HEK293T (cell line): Measurements from ENCODE around the gene CPXM1.

Experiments
- CTCF ChIA-PET: fragments of 350-600 bp; formaldehyde crosslinking; extraction: SDS; loops from one replicate; lab custom pipeline; 2021; ENCODE audit warnings: antibody characterized with exemption, inconsistent platforms; lab: Yijun Ruan, JAX
- POLR2A ChIA-PET: fragments of 350-600 bp; formaldehyde crosslinking; extraction: SDS; loops from one replicate; lab custom pipeline; 2020; ENCODE audit warnings: antibody characterized with exemption, inconsistent platforms; lab: Yijun Ruan, JAX
- DNase-seq: peaks from one replicate; pipeline ENCODE4 v3.0.0; 2012; ENCODE audit warnings: mixed read lengths; ENCODE audit errors: extremely low spot score
- ARNT ChIP-seq: fragments of 450-650 bp; IDR thresholded peaks from 2 replicates; pipeline ENCODE4 v1.6.1; 2017; ENCODE audit warnings: mild to moderate bottlenecking
- BHLHE40 ChIP-seq: fragments of 450-650 bp; IDR thresholded peaks from 2 replicates; pipeline ENCODE4 v1.6.1; 2016; ENCODE audit warnings: mild to moderate bottlenecking, moderate library complexity, borderline replicate concordance
- CTBP1 ChIP-seq: fragments of 450-650 bp; IDR thresholded peaks from 2 replicates; pipeline ENCODE4 v1.6.1; 2016; ENCODE audit warnings: borderline replicate concordance
- ELF4 ChIP-seq: fragments of 450-650 bp; IDR thresholded peaks from 2 replicates; pipeline ENCODE4 v1.6.1; 2017; ENCODE audit warnings: antibody characterized with exemption
- FOXA1 ChIP-seq: fragments of 450-650 bp; IDR thresholded peaks from 2 replicates; pipeline ENCODE4 v1.6.1; 2016; ENCODE audit warnings: mild to moderate bottlenecking
- FOXK2 ChIP-seq: fragments of 450-650 bp; IDR thresholded peaks from 2 replicates; pipeline ENCODE4 v1.6.1; 2016; ENCODE audit warnings: mild to moderate bottlenecking
- FOXM1 ChIP-seq: fragments of 450-650 bp; IDR thresholded peaks from 2 replicates; pipeline ENCODE4 v1.6.1; 2017; ENCODE audit warnings: mild to moderate bottlenecking, borderline replicate concordance
- HDGF ChIP-seq: fragments of 450-650 bp; IDR thresholded peaks from 2 replicates; pipeline ENCODE4 v1.6.1; 2017; ENCODE audit warnings: antibody characterized with exemption, borderline replicate concordance
- L3MBTL2 ChIP-seq: fragments of 450-650 bp; conservative IDR thresholded peaks from 2 replicates; pipeline ENCODE4 v1.6.1; 2016; ENCODE audit warnings: mild to moderate bottlenecking
- LEF1 ChIP-seq: fragments of 450-650 bp; IDR thresholded peaks from 2 replicates; pipeline ENCODE4 v1.6.1; 2017; ENCODE audit warnings: mild to moderate bottlenecking, borderline replicate concordance
- NFRKB ChIP-seq: fragments of 450-650 bp; IDR thresholded peaks from 2 replicates; pipeline ENCODE4 v1.6.1; 2016; ENCODE audit warnings: mild to moderate bottlenecking, moderate library complexity
- SP1 ChIP-seq: fragments of 450-650 bp; IDR thresholded peaks from 2 replicates; pipeline ENCODE4 v1.6.1; 2017
- SUZ12 ChIP-seq: fragments of 450-650 bp; IDR thresholded peaks from 2 replicates; pipeline ENCODE4 v1.6.1; 2016; ENCODE audit warnings: mild to moderate bottlenecking
- TARDBP ChIP-seq: fragments of 450-650 bp; IDR thresholded peaks from 2 replicates; pipeline ENCODE4 v1.6.1; 2016
- ZNF384 ChIP-seq: fragments of 450-650 bp; IDR thresholded peaks from 2 replicates; pipeline ENCODE4 v1.6.1; 2016
- TF ChIP-seq, protein P1 (sequence below): fragments of 450-650 bp; IDR thresholded peaks from 2 replicates; pipeline ENCODE4 v1.6.1; 2016

Gene CPXM1

GRCh38 chr20:2761885-2762284 is 38.5 kb downstream of the CPXM1 start:
- no peak for DNase-seq
- CTCF ChIA-PET, result interaction anchor here (0.9 kb wide), 1 partner anchor 239 kb away, joined by 4 read pairs; no protein-coding TSS in a partner anchor
- TF ChIP-seq L3MBTL2, result no peak
- TF ChIP-seq SP1, result no peak
- TF ChIP-seq, protein P1, sequence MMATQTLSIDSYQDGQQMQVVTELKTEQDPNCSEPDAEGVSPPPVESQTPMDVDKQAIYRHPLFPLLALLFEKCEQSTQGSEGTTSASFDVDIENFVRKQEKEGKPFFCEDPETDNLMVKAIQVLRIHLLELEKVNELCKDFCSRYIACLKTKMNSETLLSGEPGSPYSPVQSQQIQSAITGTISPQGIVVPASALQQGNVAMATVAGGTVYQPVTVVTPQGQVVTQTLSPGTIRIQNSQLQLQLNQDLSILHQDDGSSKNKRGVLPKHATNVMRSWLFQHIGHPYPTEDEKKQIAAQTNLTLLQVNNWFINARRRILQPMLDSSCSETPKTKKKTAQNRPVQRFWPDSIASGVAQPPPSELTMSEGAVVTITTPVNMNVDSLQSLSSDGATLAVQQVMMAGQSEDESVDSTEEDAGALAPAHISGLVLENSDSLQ, result no peak
- no peak for TF ChIP-seq SUZ12
- TF ChIP-seq FOXM1, result no peak
- no peak for TF ChIP-seq NFRKB
- TF ChIP-seq FOXA1, result no peak
- POLR2A ChIA-PET, result interaction anchor here (1.2 kb wide), 1 partner anchor 78 kb away, joined by 3 read pairs; no protein-coding TSS in a partner anchor

GRCh38 chr20:2760952-2761305 is 39.5 kb downstream of the CPXM1 start:
- CTCF ChIA-PET, result no interaction called here
- POLR2A ChIA-PET, result no interaction called here
- no peak for TF ChIP-seq LEF1
- TF ChIP-seq FOXK2, result no peak
- no peak for TF ChIP-seq FOXM1
- TF ChIP-seq, protein P1, result no peak
- no peak for TF ChIP-seq SP1
- TF ChIP-seq SUZ12, result no peak
- TF ChIP-seq TARDBP, result no peak
- TF ChIP-seq BHLHE40, result no peak
- TF ChIP-seq FOXA1, result no peak
- TF ChIP-seq ARNT, result no peak
- no peak for TF ChIP-seq ELF4
- TF ChIP-seq NFRKB, result no peak
- TF ChIP-seq HDGF, result no peak
- TF ChIP-seq L3MBTL2, result no peak
- no peak for DNase-seq

- ChIA-PET CTCF (no interaction called here), POLR2A (no interaction called here)
- TF ChIP-seq ARNT (no peak), LEF1 (no peak), BHLHE40 (no peak), TARDBP (no peak), ELF4 (no peak), FOXK2 (no peak), ZNF384 (no peak), NFRKB (no peak), HDGF (no peak), L3MBTL2 (no peak), FOXM1 (no peak), CTBP1 (no peak), SP1 (no peak), SUZ12 (no peak)
- TF ChIP-seq, protein P1, result no peak
- DNase-seq, result no peak
Observed at GRCh38 chr20:2760297-2760951, 40.0 kb downstream of the CPXM1 start.

GRCh38 chr20:2759603-2760296 is 40.7 kb downstream of the CPXM1 start:
- POLR2A ChIA-PET, result no interaction called here
- no peak for DNase-seq
- CTCF ChIA-PET, result no interaction called here
- TF ChIP-seq FOXK2 (no peak), TARDBP (no peak), L3MBTL2 (no peak), FOXA1 (no peak), HDGF (no peak), NFRKB (no peak), FOXM1 (no peak), ARNT (no peak), CTBP1 (no peak), SP1 (no peak), ELF4 (no peak), ZNF384 (no peak)
- TF ChIP-seq, protein P1, result no peak

- no peak for TF ChIP-seq HDGF
- TF ChIP-seq TARDBP, result no peak
- TF ChIP-seq, protein P1, result no peak
- TF ChIP-seq SP1, result no peak
- TF ChIP-seq NFRKB, result no peak
- no peak for TF ChIP-seq BHLHE40
- no peak for TF ChIP-seq ZNF384
- TF ChIP-seq FOXA1, result no peak
- no peak for TF ChIP-seq FOXK2
- TF ChIP-seq CTBP1, result no peak
- TF ChIP-seq ELF4, result no peak
- TF ChIP-seq SUZ12, result no peak
- TF ChIP-seq L3MBTL2, result no peak
- no peak for TF ChIP-seq FOXM1
- TF ChIP-seq ARNT, result no peak
- TF ChIP-seq LEF1, result no peak
- CTCF ChIA-PET, result no interaction called here
- no peak for DNase-seq
- POLR2A ChIA-PET, result no interaction called here
Observed at GRCh38 chr20:2759143-2759542, 41.3 kb downstream of the CPXM1 start.
